Progenitor cell of endocrine pancreas (in vitro differentiated cells): ENCODE data around the gene UCK2. TPM values are rescaled to one million over a fixed set of nuclear protein-coding genes. Genes with fewer than 3 reads are reported as not detected.
A peak's percentile ranks its signal among the peaks of the same experiment; 100 is the strongest.

Experiments
- DNase-seq: peaks from one replicate; pipeline ENCODE4 v3.0.0; 2021; ENCODE audit warnings: low spot score; ENCODE audit not compliant: unreplicated experiment
- H3K27ac Mint-ChIP-seq: 2 replicates; pipeline ENCODE4 v1.8.0; 2021; ENCODE audit warnings: mild to moderate bottlenecking, moderate library complexity, mixed read lengths
- H3K27me3 Mint-ChIP-seq: 2 replicates; pipeline ENCODE4 v1.8.0; 2021; ENCODE audit warnings: mixed read lengths
- H3K36me3 Mint-ChIP-seq: 2 replicates; pipeline ENCODE4 v1.8.0; 2022; ENCODE audit warnings: mixed read lengths; ENCODE audit not compliant: insufficient read depth
- H3K4me1 Mint-ChIP-seq: 2 replicates; pipeline ENCODE4 v1.8.0; 2021; ENCODE audit warnings: low read depth, mixed read lengths
- H3K4me3 Mint-ChIP-seq: 2 replicates; pipeline ENCODE4 v1.8.0; 2021; ENCODE audit warnings: low read depth, mild to moderate bottlenecking, moderate library complexity, mixed read lengths
- H3K9me3 Mint-ChIP-seq: 2 replicates; pipeline ENCODE4 v1.8.0; 2021; ENCODE audit warnings: low read depth, mixed read lengths
- total RNA-seq: library from RNA; stranded (reverse); gene quantifications from 2 replicates; pipeline ENCODE4 v1.2.1, GENCODE V29; 2021
- TF ChIP-seq, protein P1 (sequence below): fragments of 200-600 bp; sonication (generic); IDR thresholded peaks from one replicate; pipeline ENCODE4 v1.5.0; 2021; ENCODE audit warnings: antibody characterized with exemption, mild to moderate bottlenecking; ENCODE audit not compliant: unreplicated experiment

The UCK2 gene
- total RNA-seq, 1 donor from 2014 or later: 29.7 TPM

DNA sequence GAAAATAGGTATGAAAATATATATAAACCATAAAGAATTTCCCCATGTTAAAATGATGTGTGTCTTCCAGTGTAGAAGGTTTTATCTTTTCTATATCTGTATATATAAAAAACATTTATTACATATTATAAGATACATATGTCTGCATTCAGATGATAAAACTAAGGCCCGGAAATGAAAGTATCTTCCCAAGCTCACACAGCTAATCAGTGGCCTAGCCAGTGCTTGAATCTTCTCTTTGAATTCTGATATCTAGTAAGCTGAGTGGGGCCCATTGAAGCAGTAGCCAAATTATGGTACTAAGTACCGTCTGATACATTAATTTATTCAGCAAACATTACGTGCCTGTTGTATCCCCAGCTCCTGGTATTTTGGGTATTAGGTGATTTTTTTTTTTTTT, 28.6 kb downstream of the UCK2 start:
- Mint-ChIP-seq H3K36me3 (no peaks in the 10 kb centered on the region), H3K4me3 (no peak overlapping the region), H3K27ac (no peak overlapping the region), H3K4me1 (peaks cover 48% of the 10 kb centered on the region), H3K27me3 (no peaks in the 10 kb centered on the region), H3K9me3 (no peaks in the 10 kb centered on the region)
- DNase-seq: no peak
- TF ChIP-seq, protein P1, sequence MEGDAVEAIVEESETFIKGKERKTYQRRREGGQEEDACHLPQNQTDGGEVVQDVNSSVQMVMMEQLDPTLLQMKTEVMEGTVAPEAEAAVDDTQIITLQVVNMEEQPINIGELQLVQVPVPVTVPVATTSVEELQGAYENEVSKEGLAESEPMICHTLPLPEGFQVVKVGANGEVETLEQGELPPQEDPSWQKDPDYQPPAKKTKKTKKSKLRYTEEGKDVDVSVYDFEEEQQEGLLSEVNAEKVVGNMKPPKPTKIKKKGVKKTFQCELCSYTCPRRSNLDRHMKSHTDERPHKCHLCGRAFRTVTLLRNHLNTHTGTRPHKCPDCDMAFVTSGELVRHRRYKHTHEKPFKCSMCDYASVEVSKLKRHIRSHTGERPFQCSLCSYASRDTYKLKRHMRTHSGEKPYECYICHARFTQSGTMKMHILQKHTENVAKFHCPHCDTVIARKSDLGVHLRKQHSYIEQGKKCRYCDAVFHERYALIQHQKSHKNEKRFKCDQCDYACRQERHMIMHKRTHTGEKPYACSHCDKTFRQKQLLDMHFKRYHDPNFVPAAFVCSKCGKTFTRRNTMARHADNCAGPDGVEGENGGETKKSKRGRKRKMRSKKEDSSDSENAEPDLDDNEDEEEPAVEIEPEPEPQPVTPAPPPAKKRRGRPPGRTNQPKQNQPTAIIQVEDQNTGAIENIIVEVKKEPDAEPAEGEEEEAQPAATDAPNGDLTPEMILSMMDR: no peak

DNA sequence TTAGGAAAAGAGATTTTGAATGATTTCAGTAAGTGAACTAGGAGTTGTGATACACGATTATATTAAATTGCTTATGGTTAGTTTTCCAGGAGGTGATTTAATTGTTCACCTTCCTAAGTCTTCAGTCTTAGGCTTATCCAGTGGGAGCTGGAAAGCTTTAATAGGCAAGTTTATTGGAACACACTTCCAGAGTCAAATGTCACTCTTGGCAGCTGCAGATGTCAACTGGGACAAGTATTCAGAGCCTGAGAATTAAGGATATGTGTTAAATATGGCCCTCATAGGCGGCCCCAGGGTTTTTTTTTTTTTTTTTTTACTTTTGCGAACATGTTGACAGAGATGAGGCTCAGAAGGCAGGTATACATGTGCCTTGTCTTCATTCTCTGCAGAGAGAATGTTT, 29.2 kb downstream of the UCK2 start:
- Mint-ChIP-seq H3K9me3 (no peaks in the 10 kb centered on the region), H3K27ac (peak overlapping the region; percentile 8), H3K36me3 (no peaks in the 10 kb centered on the region), H3K27me3 (no peaks in the 10 kb centered on the region), H3K4me3 (no peak overlapping the region), H3K4me1 (peaks cover 47% of the 10 kb centered on the region)
- TF ChIP-seq, protein P1: no peak
- DNase-seq: no peak

GRCh38 chr1:165857046-165857801, 29.8 kb downstream of the UCK2 start:
- TF ChIP-seq, protein P1: no peak
- Mint-ChIP-seq H3K36me3 (no peaks in the 10 kb centered on the region), H3K27ac (no peak overlapping the region), H3K27me3 (no peaks in the 10 kb centered on the region), H3K4me3 (no peak overlapping the region), H3K4me1 (peaks cover 45% of the 10 kb centered on the region), H3K9me3 (no peaks in the 10 kb centered on the region)
- DNase-seq: no peak

- Mint-ChIP-seq H3K36me3 (no peaks in the 10 kb centered on the region), H3K9me3 (no peaks in the 10 kb centered on the region), H3K27ac (no peak overlapping the region), H3K4me3 (no peak overlapping the region), H3K4me1 (peaks cover 38% of the 10 kb centered on the region), H3K27me3 (no peaks in the 10 kb centered on the region)
- TF ChIP-seq, protein P1: no peak
- no peak for DNase-seq
Observed at GRCh38 chr1:165858364-165858823, 31.0 kb downstream of the UCK2 start.

GRCh38 chr1:165858967-165859845, 31.8 kb downstream of the UCK2 start:
- H3K27ac Mint-ChIP-seq: no peak overlapping the region
- no peaks in the 10 kb centered on the region for H3K27me3 Mint-ChIP-seq
- no peak overlapping the region for H3K4me3 Mint-ChIP-seq
- TF ChIP-seq, protein P1: no peak
- H3K4me1 Mint-ChIP-seq: peaks cover 32% of the 10 kb centered on the region
- DNase-seq: no peak
- H3K36me3 Mint-ChIP-seq: no peaks in the 10 kb centered on the region
- no peaks in the 10 kb centered on the region for H3K9me3 Mint-ChIP-seq
